Camera-type eye (tissue), 1 donor: Measurements from ENCODE around the gene GTF3C4. TPM values are rescaled to one million over a fixed set of nuclear protein-coding genes. Genes with fewer than 3 reads are reported as not detected.

Source experiments
- total RNA-seq: library from RNA; depleted of rRNA; stranded (reverse); fragments of >200 nt; gene quantifications from one replicate; pipeline ENCODE4 v1.2.3, GENCODE V29; 2014

GTF3C4 gene, protein sequence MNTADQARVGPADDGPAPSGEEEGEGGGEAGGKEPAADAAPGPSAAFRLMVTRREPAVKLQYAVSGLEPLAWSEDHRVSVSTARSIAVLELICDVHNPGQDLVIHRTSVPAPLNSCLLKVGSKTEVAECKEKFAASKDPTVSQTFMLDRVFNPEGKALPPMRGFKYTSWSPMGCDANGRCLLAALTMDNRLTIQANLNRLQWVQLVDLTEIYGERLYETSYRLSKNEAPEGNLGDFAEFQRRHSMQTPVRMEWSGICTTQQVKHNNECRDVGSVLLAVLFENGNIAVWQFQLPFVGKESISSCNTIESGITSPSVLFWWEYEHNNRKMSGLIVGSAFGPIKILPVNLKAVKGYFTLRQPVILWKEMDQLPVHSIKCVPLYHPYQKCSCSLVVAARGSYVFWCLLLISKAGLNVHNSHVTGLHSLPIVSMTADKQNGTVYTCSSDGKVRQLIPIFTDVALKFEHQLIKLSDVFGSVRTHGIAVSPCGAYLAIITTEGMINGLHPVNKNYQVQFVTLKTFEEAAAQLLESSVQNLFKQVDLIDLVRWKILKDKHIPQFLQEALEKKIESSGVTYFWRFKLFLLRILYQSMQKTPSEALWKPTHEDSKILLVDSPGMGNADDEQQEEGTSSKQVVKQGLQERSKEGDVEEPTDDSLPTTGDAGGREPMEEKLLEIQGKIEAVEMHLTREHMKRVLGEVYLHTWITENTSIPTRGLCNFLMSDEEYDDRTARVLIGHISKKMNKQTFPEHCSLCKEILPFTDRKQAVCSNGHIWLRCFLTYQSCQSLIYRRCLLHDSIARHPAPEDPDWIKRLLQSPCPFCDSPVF
- 28.4 TPM for total RNA-seq

DNA sequence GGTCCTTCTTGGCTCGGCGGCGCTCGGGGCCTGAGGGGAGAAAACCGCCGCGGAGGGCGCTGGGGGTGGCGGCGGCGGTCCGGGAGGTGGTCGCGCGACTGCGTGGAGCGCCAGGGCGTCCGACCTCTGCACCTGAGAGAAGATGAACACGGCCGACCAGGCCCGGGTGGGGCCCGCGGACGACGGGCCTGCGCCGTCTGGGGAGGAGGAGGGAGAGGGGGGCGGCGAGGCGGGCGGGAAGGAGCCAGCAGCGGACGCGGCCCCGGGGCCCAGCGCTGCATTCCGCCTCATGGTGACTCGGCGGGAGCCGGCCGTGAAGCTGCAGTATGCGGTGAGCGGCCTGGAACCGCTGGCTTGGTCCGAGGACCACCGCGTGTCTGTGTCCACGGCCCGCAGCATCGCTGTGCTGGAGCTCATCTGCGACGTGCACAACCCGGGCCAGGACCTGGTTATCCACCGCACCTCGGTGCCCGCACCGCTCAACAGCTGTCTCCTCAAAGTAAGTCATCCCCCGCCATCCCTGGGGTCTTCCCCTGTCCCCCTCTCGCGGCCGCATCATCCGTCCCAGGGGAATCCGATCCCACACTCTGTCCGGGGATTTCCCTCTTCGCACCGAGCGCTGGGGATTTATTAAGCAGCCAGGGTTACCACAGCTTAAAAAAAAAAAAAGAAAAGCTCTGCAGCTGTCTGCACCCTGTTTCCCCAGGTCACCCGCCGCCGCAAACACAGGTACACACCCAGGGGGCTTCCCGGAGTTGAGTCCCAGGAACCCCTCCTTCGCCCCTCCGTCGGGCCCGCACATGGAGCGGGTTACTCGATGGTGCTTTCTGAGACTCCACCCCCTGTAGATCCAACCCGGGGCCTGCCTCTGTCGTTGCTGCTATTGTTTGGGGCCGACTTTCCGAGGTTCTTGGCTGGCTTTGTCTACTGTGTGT is at the start of gene GTF3C4:
Gene GTF3C4, plus strand, starts transcription at position 8 of the 935 bp plus-strand sequence. Its CDS starts 135 bp downstream, at position 143.

GRCh38 chr9:132669698-132670456 is 387 bp upstream of the GTF3C4 start, which contains the start of gene DDX31:
TSS of gene DDX31 (minus strand) at chr9:132669983. CDS start at chr9:132669934, 49 bp downstream.

Other genes with a start within 250 kb of the GTF3C4 start
- gene BARHL1, start 87.9 kb upstream of the GTF3C4 start, total RNA-seq = not detected
- 15.8 TPM for gene DDX31, start 481 bp upstream of the GTF3C4 start, total RNA-seq
- gene AK8, start 207.8 kb downstream of the GTF3C4 start, total RNA-seq = 2.1 TPM
- gene SPACA9, start 208.4 kb downstream of the GTF3C4 start, total RNA-seq = 2.8 TPM